ENCODE measurements around the gene ODAD3. TPM values are rescaled to one million over a fixed set of nuclear protein-coding genes. Genes with fewer than 3 reads are reported as not detected.

Gene ODAD3
- total RNA-seq, 1 donor from 2014 or later = not detected

DNA sequence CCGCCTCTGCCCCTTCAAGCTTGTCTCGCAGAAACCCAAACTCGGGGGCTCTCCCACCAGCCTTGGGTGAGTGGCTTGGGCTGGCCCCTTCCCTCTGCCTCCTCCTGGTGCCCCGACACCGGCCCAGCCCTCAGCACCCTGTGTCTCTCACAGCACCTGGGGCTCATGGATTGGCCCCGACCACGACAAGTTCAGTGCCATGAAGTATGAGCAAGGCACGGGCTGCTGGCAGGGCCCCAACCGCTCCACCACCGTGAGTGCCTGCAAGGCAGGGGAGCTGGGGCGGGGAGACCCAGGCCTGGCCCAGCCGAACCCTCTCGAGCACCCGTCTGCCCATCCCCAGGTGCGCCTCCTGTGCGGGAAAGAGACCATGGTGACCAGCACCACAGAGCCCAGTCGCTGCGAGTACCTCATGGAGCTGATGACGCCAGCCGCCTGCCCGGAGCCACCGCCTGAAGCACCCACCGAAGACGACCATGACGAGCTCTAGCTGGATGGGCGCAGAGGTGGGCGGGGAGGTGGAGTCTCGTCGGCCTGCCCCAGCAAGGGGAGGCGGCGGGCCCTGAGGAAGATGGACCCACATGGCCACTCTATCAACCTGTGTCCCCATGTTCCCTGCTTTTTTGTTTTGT lies 14.1 kb upstream of the ODAD3 start:
- H3K27me3 ChIP-seq (ENCODE audit: control insufficient read depth, insufficient read depth, low read length) = no peaks in the 10 kb centered on the region
- H3K36me3 ChIP-seq (ENCODE audit: control insufficient read depth, insufficient read depth, low read length) = peaks cover 26% of the 10 kb centered on the region
- DNase-seq (ENCODE audit: low read depth) (no peak), FAIRE-seq (no peak)
- TF ChIP-seq, protein P1, sequence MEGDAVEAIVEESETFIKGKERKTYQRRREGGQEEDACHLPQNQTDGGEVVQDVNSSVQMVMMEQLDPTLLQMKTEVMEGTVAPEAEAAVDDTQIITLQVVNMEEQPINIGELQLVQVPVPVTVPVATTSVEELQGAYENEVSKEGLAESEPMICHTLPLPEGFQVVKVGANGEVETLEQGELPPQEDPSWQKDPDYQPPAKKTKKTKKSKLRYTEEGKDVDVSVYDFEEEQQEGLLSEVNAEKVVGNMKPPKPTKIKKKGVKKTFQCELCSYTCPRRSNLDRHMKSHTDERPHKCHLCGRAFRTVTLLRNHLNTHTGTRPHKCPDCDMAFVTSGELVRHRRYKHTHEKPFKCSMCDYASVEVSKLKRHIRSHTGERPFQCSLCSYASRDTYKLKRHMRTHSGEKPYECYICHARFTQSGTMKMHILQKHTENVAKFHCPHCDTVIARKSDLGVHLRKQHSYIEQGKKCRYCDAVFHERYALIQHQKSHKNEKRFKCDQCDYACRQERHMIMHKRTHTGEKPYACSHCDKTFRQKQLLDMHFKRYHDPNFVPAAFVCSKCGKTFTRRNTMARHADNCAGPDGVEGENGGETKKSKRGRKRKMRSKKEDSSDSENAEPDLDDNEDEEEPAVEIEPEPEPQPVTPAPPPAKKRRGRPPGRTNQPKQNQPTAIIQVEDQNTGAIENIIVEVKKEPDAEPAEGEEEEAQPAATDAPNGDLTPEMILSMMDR (IDR thresholded peaks at IDR 0.05; ENCODE audit: insufficient read depth, low read length, severe bottlenecking) = no peak
- no peak overlapping the region for H3K4me3 ChIP-seq (ENCODE audit: low read depth, low read length)

- FAIRE-seq = no peak
- TF ChIP-seq, protein P1 (IDR thresholded peaks at IDR 0.05; ENCODE audit: insufficient read depth, low read length, severe bottlenecking) = no peak
- peaks cover 26% of the 10 kb centered on the region for H3K36me3 ChIP-seq (ENCODE audit: control insufficient read depth, insufficient read depth, low read length)
- no peak overlapping the region for H3K4me3 ChIP-seq (ENCODE audit: low read depth, low read length)
- H3K27me3 ChIP-seq (ENCODE audit: control insufficient read depth, insufficient read depth, low read length) = no peaks in the 10 kb centered on the region
- DNase-seq (ENCODE audit: low read depth) = no peak
Measured at GRCh38 chr19:11448410-11448809, 13.5 kb upstream of the ODAD3 start.

- FAIRE-seq = no peak
- Histone ChIP-seq H3K4me3 (ENCODE audit: low read depth, low read length) (no peak overlapping the region), H3K36me3 (ENCODE audit: control insufficient read depth, insufficient read depth, low read length) (peaks cover 26% of the 10 kb centered on the region), H3K27me3 (ENCODE audit: control insufficient read depth, insufficient read depth, low read length) (no peaks in the 10 kb centered on the region)
- no peak for DNase-seq (ENCODE audit: low read depth)
- TF ChIP-seq, protein P1 (IDR thresholded peaks at IDR 0.05; ENCODE audit: insufficient read depth, low read length, severe bottlenecking) = no peak
Measured at GRCh38 chr19:11447347-11448262, 12.7 kb upstream of the ODAD3 start.

GRCh38 chr19:11446652-11447301 lies 11.9 kb upstream of the ODAD3 start:
- DNase-seq (ENCODE audit: low read depth) = no peak
- Histone ChIP-seq H3K36me3 (ENCODE audit: control insufficient read depth, insufficient read depth, low read length) (peaks cover 29% of the 10 kb centered on the region), H3K4me3 (ENCODE audit: low read depth, low read length) (no peak overlapping the region), H3K27me3 (ENCODE audit: control insufficient read depth, insufficient read depth, low read length) (no peaks in the 10 kb centered on the region)
- no peak for FAIRE-seq
- TF ChIP-seq, protein P1 (IDR thresholded peaks at IDR 0.05; ENCODE audit: insufficient read depth, low read length, severe bottlenecking) = peak; percentile 76

DNA sequence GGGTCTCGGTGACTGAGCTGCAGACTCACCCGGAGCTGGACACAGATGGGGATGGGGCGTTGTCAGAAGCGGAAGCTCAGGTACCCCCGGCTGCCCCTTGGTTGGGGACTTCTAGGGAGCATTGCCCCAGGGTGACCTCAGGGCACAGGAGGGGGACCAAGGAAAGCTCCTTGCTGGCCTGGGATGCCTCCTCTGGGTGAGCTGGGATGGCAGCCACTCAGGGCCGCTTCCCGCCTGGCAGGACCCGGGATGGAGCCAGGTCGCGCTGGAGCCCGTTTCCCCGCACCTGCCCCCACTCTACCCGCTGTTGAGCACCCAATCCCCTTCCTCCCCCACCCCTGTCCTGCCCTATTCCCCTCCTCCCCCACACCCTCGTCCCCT lies 11.3 kb upstream of the ODAD3 start:
- peaks cover 34% of the 10 kb centered on the region for H3K36me3 ChIP-seq (ENCODE audit: control insufficient read depth, insufficient read depth, low read length)
- TF ChIP-seq, protein P1 (IDR thresholded peaks at IDR 0.05; ENCODE audit: insufficient read depth, low read length, severe bottlenecking) = no peak
- H3K27me3 ChIP-seq (ENCODE audit: control insufficient read depth, insufficient read depth, low read length) = no peaks in the 10 kb centered on the region
- no peak overlapping the region for H3K4me3 ChIP-seq (ENCODE audit: low read depth, low read length)
- FAIRE-seq (no peak), DNase-seq (ENCODE audit: low read depth) (no peak)
